ENCODE data around the gene OGFOD2.
"Not testable (repeated sequence)": the region's sequence is repeated elsewhere in the genome, so short reads cannot be mapped to it uniquely, and the experiment has no call there.

Gene OGFOD2

DNA sequence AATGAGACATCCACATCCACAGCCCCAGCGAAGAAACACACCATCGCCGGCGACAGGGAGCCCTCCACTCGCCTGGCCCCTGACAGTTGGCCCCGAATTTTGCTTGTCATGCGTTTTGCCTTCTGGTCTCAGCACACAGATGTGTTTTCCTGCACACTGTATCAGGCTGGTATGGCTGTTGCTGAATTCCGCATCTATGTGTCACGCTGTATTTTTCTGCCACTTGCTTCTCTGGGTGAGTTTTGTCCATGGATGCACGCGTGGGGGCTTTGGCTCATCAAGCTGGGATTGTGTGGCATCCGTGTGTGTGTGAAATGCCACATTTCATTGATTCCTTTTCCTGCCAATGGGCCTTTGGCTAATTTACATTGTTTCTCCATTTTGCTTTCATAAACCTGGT, 31.9 kb downstream of the OGFOD2 start:
- H3K36me3 ChIP-seq (ENCODE audit: control insufficient read depth, insufficient read depth, low read length): no peaks in the 10 kb centered on the region
- WGBS (ENCODE audit: insufficient coverage, insufficient read length): no CpG with 5 or more reads among the region's 12 CpGs
- no peak overlapping the region for H3K4me3 ChIP-seq (ENCODE audit: low read length)
- H3K4me1 ChIP-seq (ENCODE audit: control insufficient read depth, insufficient read depth, low read length): no peaks in the 10 kb centered on the region
- H3K9me3 ChIP-seq (ENCODE audit: control insufficient read depth, insufficient read depth, low read length): no peaks in the 10 kb centered on the region
- no peak overlapping the region for H3K27ac ChIP-seq (ENCODE audit: low read length)
- no peak for DNase-seq (ENCODE audit: low read depth, low spot score)
- no peaks in the 10 kb centered on the region for H3K27me3 ChIP-seq (ENCODE audit: control insufficient read depth, insufficient read depth, low read length)

DNA sequence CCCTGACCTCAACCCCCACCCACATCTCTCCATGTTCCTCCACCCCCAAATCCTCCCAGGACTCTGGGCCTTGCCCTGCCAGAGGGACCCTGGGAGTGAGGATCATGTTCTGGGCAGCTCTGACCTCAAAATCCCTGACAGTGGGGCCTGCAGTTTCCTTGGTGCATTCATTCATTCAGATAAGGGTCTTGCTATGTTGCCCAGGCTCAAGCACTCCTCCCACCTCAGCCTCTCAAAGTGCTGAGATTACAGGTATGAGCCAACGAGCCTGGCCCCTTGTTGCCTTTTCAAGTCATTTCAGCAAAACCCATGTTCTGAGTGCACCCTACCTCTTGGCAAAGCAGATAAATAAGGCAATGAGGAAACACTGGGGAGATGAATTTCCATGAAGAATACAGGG, 35.1 kb downstream of the OGFOD2 start:
- no CpG with 5 or more reads among the region's 1 CpG for WGBS (ENCODE audit: insufficient coverage, insufficient read length)

DNA sequence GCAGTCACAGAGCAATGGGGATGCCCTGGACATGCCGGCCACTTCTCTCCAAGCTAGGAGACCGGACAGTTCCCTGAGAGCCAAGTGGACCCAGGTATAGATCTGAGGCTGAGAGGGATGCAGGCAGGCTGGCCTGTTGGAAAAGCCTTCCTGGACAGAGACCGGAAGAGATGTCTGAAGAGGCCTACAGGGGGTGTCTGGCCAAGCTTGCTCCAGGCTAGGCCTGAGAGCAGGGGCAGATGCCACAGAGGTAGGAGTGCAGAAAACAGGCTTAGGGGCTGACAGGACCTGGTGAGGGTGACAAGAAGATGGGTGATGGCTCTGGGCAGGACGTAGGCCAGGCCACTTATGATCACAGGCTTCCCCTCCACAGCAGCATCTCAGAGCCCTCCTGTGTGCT, 35.6 kb downstream of the OGFOD2 start:
- DNase-seq (ENCODE audit: low read depth, low spot score): no peak
- no CpG with 5 or more reads among the region's 4 CpGs for WGBS (ENCODE audit: insufficient coverage, insufficient read length)
- Histone ChIP-seq H3K4me1 (ENCODE audit: control insufficient read depth, insufficient read depth, low read length) (no peaks in the 10 kb centered on the region), H3K36me3 (ENCODE audit: control insufficient read depth, insufficient read depth, low read length) (no peaks in the 10 kb centered on the region), H3K9me3 (ENCODE audit: control insufficient read depth, insufficient read depth, low read length) (no peaks in the 10 kb centered on the region), H3K27me3 (ENCODE audit: control insufficient read depth, insufficient read depth, low read length) (no peaks in the 10 kb centered on the region), H3K4me3 (ENCODE audit: low read length) (no peak overlapping the region), H3K27ac (ENCODE audit: low read length) (no peak overlapping the region)

More for the DNA sequence above, 35.1 kb downstream of the OGFOD2 start:
- Histone ChIP-seq H3K4me1 (ENCODE audit: control insufficient read depth, insufficient read depth, low read length) (no peaks in the 10 kb centered on the region), H3K36me3 (ENCODE audit: control insufficient read depth, insufficient read depth, low read length) (no peaks in the 10 kb centered on the region), H3K27ac (ENCODE audit: low read length) (no peak overlapping the region), H3K4me3 (ENCODE audit: low read length) (no peak overlapping the region), H3K27me3 (ENCODE audit: control insufficient read depth, insufficient read depth, low read length) (no peaks in the 10 kb centered on the region), H3K9me3 (ENCODE audit: control insufficient read depth, insufficient read depth, low read length) (no peaks in the 10 kb centered on the region)
- DNase-seq (ENCODE audit: low read depth, low spot score): no peak

DNA sequence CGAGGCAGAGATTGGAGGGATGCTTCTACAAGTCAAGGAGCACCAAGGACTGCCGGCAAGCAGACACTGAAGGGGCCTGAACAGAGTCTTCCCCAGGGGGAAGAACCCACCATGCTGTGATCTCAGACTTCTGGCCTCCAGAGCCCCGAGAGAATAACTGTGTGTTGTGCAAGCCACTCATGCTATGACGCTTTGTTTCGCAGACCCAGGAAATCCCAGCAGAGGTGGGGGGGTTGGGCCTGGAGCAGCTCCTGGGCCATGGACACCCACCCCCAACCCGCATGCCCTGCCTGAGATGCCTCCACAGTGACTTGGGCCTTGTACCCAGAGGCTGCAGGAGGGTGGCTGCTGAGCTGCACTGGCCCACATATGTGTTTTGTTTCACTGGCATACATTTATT, 36.7 kb downstream of the OGFOD2 start:
- no peaks in the 10 kb centered on the region for H3K27me3 ChIP-seq (ENCODE audit: control insufficient read depth, insufficient read depth, low read length)

DNA sequence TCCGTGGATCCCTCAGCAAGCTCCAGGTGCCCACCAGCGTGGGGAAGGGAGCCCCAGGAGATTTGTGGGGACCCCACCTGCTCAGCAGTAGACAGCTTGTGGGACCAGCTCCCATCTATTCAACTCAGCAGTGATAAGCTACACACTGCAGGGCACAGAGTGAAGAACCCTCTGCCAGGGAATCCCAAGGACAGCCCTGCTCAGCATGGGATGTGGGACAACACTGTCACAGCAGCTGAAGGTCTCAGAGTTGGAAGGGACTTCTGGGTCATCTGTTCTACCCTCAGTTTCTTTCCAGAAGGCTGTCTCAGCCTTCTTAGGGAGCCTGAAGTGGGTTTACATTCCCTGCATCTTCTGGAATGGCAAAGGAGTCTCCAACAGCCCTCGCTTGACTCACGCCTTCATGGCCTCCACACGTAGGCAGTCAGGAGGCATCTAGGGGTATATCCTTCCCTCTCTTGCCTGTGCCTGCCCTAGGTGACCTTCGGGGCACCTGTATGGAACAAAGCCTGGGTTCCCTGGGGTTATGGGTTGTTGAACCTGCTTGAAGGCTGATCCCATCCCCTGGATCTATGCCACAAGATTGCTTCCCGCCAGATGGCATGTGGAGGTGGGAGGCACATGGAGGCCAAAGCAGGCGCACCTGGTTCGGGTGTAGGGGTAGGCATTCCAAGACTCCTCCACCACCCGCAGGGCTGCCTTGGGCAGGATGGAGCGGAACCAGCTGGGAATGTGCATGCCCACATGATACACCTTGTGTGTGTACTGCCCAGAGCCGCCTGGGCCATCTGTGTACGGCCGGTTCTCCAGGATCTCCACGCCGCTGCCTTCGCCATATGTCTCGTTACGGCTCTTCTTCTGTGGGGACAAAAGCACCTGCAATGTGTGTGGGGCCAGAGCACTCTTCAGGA, 38.4 kb downstream of the OGFOD2 start:
- Histone ChIP-seq H3K4me3 (ENCODE audit: low read length) (no peak overlapping the region), H3K9me3 (ENCODE audit: control insufficient read depth, insufficient read depth, low read length) (no peaks in the 10 kb centered on the region), H3K36me3 (ENCODE audit: control insufficient read depth, insufficient read depth, low read length) (no peaks in the 10 kb centered on the region), H3K4me1 (ENCODE audit: control insufficient read depth, insufficient read depth, low read length) (no peaks in the 10 kb centered on the region), H3K27me3 (ENCODE audit: control insufficient read depth, insufficient read depth, low read length) (no peaks in the 10 kb centered on the region), H3K27ac (ENCODE audit: low read length) (no peak overlapping the region)
- WGBS (ENCODE audit: insufficient coverage, insufficient read length): no CpG with 5 or more reads among the region's 19 CpGs
- no peak for DNase-seq (ENCODE audit: low read depth, low spot score)

More for the DNA sequence above, 36.7 kb downstream of the OGFOD2 start:
- Histone ChIP-seq H3K4me3 (ENCODE audit: low read length) (no peak overlapping the region), H3K9me3 (ENCODE audit: control insufficient read depth, insufficient read depth, low read length) (no peaks in the 10 kb centered on the region), H3K36me3 (ENCODE audit: control insufficient read depth, insufficient read depth, low read length) (no peaks in the 10 kb centered on the region), H3K4me1 (ENCODE audit: control insufficient read depth, insufficient read depth, low read length) (no peaks in the 10 kb centered on the region), H3K27ac (ENCODE audit: low read length) (no peak overlapping the region)
- DNase-seq (ENCODE audit: low read depth, low spot score): no peak
- no CpG with 5 or more reads among the region's 6 CpGs for WGBS (ENCODE audit: insufficient coverage, insufficient read length)

DNA sequence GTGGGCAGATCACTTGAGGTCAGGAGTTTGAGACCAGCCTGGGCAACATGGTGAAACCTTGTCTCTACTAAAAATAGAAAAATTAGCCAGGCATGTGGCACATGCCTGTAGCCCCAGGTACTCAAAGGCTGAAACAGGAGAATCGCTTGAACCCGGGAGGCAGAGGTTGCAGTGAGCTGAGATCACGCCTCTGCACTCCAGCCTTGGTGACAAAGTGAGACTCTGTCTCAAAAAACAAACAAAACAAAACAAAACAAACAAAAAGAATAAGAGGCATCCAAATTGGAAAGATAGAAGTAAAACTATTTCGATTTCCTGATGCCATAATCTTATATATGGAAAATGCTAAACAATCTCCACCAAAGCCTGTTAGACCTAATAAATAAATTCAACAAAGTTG, 39.4 kb downstream of the OGFOD2 start:
- H3K4me1 ChIP-seq (ENCODE audit: control insufficient read depth, insufficient read depth, low read length); DNase-seq (ENCODE audit: low read depth, low spot score): not testable (repeated sequence)
- no CpG with 5 or more reads among the region's 4 CpGs for WGBS (ENCODE audit: insufficient coverage, insufficient read length)

DNA sequence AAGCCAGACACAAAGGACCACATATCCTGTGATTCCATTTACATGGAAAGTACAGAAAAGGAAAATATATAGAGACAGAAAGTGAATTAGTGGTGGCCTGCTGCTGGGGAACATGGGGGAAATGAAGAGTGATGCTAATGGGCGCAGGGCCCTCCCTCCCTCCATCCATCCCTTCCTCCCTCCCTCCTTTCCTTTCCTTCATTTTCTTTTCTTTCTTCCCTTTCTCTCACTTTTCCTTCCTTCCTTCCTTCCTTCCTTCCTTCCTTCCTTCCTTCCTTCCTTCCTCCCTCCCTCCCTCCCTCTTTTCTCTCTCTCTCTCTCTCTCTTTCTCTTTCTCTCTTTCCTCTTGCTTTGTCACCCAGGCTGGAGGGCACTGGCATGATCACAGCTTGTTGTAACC, 42.7 kb downstream of the OGFOD2 start:
- no CpG with 5 or more reads among the region's 1 CpG for WGBS (ENCODE audit: insufficient coverage, insufficient read length)
- DNase-seq (ENCODE audit: low read depth, low spot score): no peak
- Histone ChIP-seq H3K4me1 (ENCODE audit: control insufficient read depth, insufficient read depth, low read length) (no peaks in the 10 kb centered on the region), H3K4me3 (ENCODE audit: low read length) (no peak overlapping the region), H3K9me3 (ENCODE audit: control insufficient read depth, insufficient read depth, low read length) (no peaks in the 10 kb centered on the region), H3K27me3 (ENCODE audit: control insufficient read depth, insufficient read depth, low read length) (no peaks in the 10 kb centered on the region), H3K36me3 (ENCODE audit: control insufficient read depth, insufficient read depth, low read length) (no peaks in the 10 kb centered on the region), H3K27ac (ENCODE audit: low read length) (no peak overlapping the region)

More for the DNA sequence above, 39.4 kb downstream of the OGFOD2 start:
- not testable (repeated sequence) for H3K27me3 ChIP-seq (ENCODE audit: control insufficient read depth, insufficient read depth, low read length); H3K27ac ChIP-seq (ENCODE audit: low read length); H3K9me3 ChIP-seq (ENCODE audit: control insufficient read depth, insufficient read depth, low read length); H3K4me3 ChIP-seq (ENCODE audit: low read length); H3K36me3 ChIP-seq (ENCODE audit: control insufficient read depth, insufficient read depth, low read length)

DNA sequence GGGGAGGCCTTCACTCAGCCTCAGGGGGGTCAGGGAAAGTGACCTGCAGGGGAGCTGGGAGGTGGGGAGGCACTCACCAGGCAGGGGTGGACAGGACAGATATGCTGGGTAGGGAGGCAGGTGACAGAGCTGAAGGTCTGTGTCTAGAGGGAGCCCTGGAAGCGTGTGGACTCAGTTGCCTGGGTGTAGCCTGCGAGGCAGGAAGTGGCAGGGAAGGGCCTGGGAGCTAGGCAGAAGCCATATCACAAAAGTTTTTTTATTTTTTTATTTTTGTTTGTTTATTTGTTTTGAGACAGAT, 44.7 kb downstream of the OGFOD2 start:
- no peak for DNase-seq (ENCODE audit: low read depth, low spot score)
- H3K27me3 ChIP-seq (ENCODE audit: control insufficient read depth, insufficient read depth, low read length): no peaks in the 10 kb centered on the region
- no peak overlapping the region for H3K27ac ChIP-seq (ENCODE audit: low read length)
- H3K4me3 ChIP-seq (ENCODE audit: low read length): no peak overlapping the region
- no peaks in the 10 kb centered on the region for H3K36me3 ChIP-seq (ENCODE audit: control insufficient read depth, insufficient read depth, low read length)
- no CpG with 5 or more reads among the region's 2 CpGs for WGBS (ENCODE audit: insufficient coverage, insufficient read length)
- H3K9me3 ChIP-seq (ENCODE audit: control insufficient read depth, insufficient read depth, low read length): no peaks in the 10 kb centered on the region
- no peaks in the 10 kb centered on the region for H3K4me1 ChIP-seq (ENCODE audit: control insufficient read depth, insufficient read depth, low read length)

DNA sequence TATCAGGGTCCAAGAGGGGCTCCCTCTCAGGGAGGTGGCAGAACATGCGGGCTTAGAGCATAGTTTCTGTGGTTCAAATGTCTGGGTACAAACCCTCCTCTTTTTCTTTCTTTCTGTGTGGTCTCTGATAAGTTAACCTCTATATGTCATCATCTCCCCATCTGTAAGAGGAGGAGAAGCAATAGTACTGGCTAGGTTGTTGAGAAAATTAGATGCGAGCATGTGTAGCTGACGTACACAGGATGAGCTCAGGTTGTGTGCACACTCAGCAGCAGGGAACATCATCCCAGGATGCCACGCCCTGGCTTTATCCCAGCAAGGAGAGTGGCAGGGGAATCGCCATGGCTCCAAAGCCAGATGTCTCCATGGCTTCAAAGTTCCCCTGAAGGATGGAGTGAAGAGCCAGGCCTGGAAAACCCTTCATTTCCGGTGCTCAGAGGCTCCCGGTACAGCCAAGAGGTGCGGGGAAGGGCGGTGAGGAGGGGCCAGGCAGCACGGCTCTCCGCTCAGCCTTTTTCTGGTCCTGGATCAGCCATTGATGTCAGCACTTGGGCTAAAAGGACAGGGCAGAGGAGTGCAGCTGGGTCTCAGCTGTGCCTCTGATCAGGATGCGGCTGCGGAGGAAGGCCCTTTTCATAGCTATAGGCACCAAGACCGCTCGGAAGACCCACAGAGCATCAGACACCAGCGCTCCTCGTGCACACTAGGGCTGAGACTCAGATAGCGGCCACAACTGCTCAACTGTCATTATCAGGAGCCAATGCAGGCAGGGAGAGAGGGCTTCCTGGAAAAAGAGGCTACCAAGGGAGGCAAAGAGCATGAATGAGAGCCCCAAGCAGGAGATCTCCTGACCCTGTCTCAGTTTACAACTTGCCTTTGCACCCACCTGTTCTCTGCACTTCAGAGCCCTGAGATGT, 46.9 kb downstream of the OGFOD2 start:
- Histone ChIP-seq H3K9me3 (ENCODE audit: control insufficient read depth, insufficient read depth, low read length) (no peaks in the 10 kb centered on the region), H3K4me1 (ENCODE audit: control insufficient read depth, insufficient read depth, low read length) (0 out of 2 replicates have a peak, but pooled peaks cover 1% of the 10 kb centered on the region), H3K36me3 (ENCODE audit: control insufficient read depth, insufficient read depth, low read length) (no peaks in the 10 kb centered on the region), H3K27ac (ENCODE audit: low read length) (no peak overlapping the region), H3K4me3 (ENCODE audit: low read length) (no peak overlapping the region), H3K27me3 (ENCODE audit: control insufficient read depth, insufficient read depth, low read length) (no peaks in the 10 kb centered on the region)
- DNase-seq (ENCODE audit: low read depth, low spot score): no peak
- no CpG with 5 or more reads among the region's 18 CpGs for WGBS (ENCODE audit: insufficient coverage, insufficient read length)

DNA sequence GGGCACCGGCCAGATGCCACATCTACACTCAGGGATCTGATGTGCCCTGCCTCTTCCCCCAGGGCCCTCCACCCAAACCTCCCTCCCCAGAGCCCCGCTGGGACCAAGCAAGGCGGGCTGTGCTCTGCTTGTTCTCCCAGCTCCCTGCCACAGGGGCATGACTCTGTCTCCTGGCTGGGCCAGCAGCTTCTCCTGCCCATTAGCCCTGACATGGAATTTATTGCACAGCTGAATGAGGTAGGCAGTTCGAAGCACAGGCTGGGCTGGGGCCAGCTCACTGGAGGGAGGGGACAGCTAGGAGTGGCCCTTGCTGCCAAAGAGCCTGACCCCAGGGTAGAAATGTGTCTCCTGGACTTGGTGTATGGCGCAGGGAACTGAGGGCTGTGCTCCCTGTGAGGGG, 47.8 kb downstream of the OGFOD2 start:
- no peak for DNase-seq (ENCODE audit: low read depth, low spot score)
- Histone ChIP-seq H3K4me1 (ENCODE audit: control insufficient read depth, insufficient read depth, low read length) (0 out of 2 replicates have a peak, but pooled peaks cover 1% of the 10 kb centered on the region), H3K9me3 (ENCODE audit: control insufficient read depth, insufficient read depth, low read length) (no peaks in the 10 kb centered on the region), H3K27ac (ENCODE audit: low read length) (no peak overlapping the region), H3K4me3 (ENCODE audit: low read length) (no peak overlapping the region), H3K36me3 (ENCODE audit: control insufficient read depth, insufficient read depth, low read length) (no peaks in the 10 kb centered on the region), H3K27me3 (ENCODE audit: control insufficient read depth, insufficient read depth, low read length) (no peaks in the 10 kb centered on the region)
- no CpG with 5 or more reads among the region's 5 CpGs for WGBS (ENCODE audit: insufficient coverage, insufficient read length)
